SK-N-DZ (cell line): ENCODE data around the gene RBMY1J. TPM values are rescaled to one million over a fixed set of nuclear protein-coding genes. Genes with fewer than 3 reads are reported as not detected.
"Not testable (repeated sequence)": the region's sequence is repeated elsewhere in the genome, so short reads cannot be mapped to it uniquely, and the experiment has no call there.

Experiments used
- DNase-seq: peaks from one replicate; pipeline ENCODE4 v3.0.0-alpha.2; 2015; ENCODE audit warnings: low spot score
- polyA plus RNA-seq, 2 experiments: library from polyadenylated mRNA; depleted of rRNA; stranded (reverse); fragments of >200 nt; gene quantifications; 2 replicates each; pipeline ENCODE4 v1.2.3, GENCODE V29; 2014

The RBMY1J gene
- not detected in 2 replicates for polyA plus RNA-seq (2014; cell fraction: cytosol; rRNA removed)
- polyA plus RNA-seq (2014; cell fraction: nucleus; rRNA removed), result not detected in 2 replicates

DNA sequence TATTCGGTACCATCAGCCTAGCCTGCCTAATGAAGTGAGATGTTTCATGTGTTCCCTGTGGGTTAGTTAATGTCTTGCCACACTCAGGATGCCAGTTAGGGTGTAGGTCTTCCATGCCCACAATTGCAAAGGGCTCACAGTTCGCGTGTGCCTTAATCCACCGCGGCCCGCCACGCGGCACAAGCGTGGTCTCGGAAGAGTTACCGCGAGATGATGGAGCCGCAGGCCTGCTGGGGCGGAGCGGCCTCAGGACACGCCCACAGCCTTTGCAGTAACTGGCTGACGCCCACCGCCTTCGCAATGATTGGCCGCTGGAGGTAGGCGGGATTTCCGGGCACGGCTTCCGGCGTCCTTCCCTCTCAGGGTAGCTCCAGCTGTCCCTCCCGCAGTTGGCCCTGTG lies at the start of gene RBMY1J:
RBMY1J (plus strand) TSS at position 301 of the 400 bp plus-strand sequence. CDS start 2,038 bp downstream, outside the sequence.
- DNase-seq, result not testable (repeated sequence)

DNA sequence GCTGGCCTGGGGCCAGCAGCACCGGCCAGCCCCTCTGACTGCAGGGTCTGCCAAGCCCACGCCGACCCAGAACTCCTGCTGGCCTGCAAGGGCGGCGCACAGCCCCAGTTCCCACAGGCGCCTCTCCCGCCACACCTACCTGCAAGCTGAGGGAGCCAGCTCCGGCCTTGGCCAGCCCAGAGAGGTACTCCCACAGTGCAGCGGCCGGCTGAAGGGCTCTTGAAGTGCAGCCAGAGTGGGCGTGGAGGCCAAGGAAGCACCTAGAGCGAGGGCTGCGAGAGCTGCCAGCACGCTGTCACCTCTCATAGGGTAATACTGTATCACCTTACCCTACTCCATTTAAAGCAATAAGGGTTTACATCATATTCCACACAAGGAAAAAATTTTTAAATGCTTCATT lies 35.8 kb upstream of the RBMY1J start:
- DNase-seq, result no peak

DNA sequence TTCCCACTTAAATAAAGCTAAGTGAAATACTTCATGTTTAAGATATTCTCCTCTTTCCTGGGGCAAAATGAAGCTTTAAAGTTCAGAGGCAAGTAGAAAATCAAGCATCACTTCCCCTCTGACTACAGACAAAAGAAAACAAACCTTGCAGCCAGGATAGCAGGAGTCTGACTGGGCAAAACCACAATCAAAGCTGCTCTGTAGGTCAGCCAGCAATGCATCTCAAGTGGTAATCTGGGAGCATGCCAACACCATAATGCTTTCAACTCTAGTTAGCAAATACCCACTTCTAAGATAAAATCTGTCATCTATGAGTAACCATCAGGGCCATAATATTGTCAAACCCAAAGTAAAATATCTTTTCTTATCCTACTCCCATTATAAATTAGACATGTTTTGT lies 32.6 kb upstream of the RBMY1J start:
- DNase-seq, result no peak

DNA sequence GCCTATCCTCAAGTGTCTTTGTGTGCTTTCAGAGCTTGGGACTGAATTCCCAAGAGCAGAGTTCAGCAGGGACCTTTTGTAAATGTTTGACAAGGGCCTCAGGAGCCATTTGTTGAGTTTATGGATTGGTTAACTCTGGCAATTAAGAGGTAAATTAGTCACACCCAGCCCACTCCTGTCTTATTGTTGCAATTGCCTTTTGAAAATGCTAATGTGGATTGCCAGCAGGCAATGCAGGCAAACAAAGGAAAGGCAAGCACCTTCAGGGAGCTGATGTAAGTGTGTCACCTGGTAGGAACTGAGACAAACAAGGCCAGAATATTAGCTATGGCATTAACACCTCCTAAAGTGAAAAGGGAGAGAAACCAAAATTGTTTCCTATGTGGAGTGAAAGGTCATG lies 29.7 kb upstream of the RBMY1J start:
- no peak for DNase-seq

DNA sequence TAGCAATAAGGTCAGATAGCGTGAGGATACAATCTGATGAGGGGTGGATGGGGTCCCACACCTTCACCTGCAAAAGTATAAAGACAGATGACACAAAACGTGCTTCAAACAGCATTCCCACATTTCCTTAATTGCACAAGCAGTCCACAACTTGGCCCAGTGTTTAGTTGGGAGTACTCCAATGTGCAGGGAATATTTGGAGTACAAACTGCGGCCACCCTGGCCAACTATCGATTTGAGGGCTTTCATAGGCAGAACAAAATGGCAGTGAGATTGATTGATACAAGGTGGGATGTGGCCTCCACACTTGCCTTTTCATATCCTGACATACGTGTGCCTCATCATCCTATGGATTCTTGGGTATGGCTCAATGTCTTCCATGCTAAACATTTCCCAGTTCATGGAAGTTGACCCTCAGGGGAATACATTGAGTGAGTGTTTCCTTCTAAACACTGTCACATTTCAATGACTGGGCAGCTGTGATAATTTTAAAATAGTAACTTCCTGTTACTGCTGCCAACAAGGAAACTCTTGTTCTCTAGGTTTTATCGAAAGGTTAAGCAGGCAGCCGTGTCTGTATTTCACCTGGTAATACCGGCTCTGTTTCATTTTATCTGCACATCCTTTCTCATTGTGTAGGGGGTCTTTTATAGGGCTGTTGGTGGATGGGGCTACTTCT lies 41.6 kb downstream of the RBMY1J start:
- not testable (repeated sequence) for DNase-seq

DNA sequence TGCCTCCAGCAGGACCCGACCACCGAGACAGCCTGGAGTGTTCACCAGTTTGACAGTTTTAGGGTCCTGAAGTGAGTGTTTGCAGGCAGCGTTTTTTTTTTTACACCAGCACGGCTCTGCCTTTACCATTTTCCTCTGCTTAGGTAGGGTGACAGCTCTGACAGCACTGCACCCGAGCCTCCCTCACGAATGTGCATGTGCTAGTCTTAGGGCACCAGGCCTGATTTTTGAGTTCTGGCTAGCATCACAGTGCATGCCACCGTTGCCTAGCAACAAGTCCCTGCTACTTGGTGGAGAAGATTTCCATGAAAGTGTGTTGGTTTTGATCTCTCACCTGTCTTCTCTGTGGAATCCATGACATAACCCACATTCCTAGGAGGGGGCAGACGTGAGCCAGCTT lies 52.3 kb downstream of the RBMY1J start:
- DNase-seq, result not testable (repeated sequence)

DNA sequence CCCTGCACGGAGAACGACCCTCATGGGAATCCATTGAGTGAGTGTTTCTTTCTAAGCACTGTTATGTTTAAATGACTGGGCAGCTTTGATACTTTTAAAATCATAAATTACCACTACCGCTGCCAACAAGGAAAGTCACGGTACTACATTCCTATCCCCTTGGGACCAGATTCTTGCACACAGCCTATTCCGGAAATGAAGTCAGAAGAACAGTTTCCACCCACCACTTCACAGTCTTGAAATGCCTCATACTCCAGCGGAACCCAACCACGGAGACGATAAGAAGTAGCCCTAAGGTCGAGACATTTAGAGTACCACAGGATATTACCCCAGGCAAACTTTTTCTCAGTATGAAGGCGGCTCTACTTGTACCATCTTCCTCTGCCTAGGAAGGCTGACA lies 58.8 kb downstream of the RBMY1J start:
- not testable (repeated sequence) for DNase-seq
